HG03571 (cell line): Measurements from ENCODE around the gene ABR.
"Not testable (repeated sequence)": the region's sequence is repeated elsewhere in the genome, so short reads cannot be mapped to it uniquely, and the experiment has no call there.

ENCODE experiments used
- ATAC-seq: cut with Tn5 transposase; IDR thresholded peaks from one replicate; pipeline ENCODE4 v1.9.1; 2021; ENCODE audit not compliant: unreplicated experiment

The ABR gene

DNA sequence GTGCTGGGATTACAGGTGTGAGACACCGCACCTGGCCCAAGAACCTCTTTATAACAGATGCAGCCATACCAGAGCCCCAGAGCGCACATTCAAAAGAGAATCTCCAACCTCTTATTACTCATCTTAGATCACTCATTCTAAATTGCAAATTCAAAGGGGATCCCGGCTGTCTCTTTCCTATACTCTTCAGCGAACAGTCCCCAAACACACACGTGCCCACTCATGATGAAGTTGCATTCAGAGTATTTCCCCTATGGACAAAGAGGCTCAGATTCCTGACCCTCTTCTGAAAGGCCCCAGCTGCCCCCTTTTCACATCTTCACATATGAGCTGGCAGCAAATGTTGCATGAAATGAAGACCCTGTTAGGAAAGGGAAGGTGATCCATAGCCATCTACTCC is 22.5 kb upstream of the ABR start:
- no peak for ATAC-seq

GRCh38 chr17:1201132-1201702 is 21.4 kb upstream of the ABR start:
- no peak for ATAC-seq

GRCh38 chr17:1199271-1199743 is 19.5 kb upstream of the ABR start:
- ATAC-seq = not testable (repeated sequence)

DNA sequence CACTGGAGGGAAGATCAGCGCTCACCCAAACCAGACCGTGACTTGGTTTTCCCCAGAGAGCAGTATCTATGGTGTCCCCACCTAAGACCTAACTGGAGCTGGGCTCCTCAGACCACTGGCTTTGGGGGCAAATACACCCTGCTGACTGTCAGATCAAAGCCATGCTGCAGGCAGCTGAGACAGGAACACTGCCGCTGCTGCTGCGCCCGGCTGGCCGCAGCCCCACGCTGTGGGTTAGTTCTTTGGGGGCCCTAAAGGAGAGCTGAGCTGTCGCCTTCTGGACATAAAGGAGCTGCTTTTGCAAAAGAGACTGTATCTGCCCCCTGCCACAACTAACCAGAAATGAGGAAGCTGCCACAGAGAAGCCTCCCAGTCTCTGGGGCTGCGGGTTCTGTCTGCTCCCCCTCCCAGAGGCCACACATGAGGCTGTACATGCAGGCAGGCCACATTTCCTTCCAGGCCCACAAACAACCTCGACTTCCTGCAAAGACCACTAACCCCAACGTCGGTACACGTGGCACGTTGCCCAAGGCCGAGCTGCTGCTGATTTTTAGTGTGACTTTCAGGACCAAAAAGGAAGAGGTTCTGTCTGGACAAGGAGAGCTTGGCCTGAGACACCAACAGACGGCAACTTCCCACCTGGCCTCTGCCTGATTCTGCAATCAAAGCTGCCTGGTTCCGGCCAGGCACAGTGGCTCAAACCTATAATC is 18.2 kb upstream of the ABR start:
- peak; percentile 53 for ATAC-seq

- no peak for ATAC-seq
Measured at GRCh38 chr17:1197379-1197778, 17.6 kb upstream of the ABR start.

GRCh38 chr17:1196946-1197345 is 17.2 kb upstream of the ABR start:
- no peak for ATAC-seq

DNA sequence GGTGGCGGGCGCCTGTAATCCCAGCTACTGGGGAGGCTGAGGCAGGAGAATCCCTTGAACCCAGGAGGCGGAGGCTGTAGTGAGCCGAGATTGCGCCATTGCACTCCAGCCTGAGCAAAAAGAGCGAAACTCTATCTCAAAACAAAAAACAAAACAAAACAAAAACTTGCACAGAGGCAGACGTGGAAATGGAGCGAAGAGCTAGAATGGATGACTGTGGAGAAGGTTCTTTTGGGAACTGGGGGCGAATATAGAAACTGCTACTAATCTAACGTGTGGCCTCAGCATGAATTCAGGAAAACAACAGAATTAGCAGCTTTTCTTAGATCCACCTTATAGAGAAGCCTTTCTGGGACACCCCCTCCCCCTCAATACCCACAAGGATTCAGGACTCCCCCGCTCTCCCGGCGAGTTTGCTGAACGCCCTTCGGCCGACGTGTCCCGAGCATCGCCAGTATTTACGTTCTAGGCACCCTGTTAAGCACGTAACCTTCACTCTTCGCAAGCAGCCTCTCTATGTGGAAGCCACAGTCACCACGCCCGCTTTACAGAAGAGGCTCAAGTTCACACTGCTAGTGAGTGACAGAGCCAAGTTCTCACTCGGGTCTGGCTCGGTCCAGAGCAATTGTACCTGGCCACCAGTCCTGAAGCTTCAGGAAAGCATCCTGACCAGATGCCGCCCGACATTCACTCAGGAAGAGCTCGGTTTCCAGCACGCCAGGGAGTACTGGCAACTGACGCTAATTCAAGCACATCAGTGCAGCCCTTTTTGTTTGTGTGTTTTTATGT is 13.3 kb upstream of the ABR start:
- no peak for ATAC-seq

GRCh38 chr17:1190751-1191331 is 11.1 kb upstream of the ABR start:
- no peak for ATAC-seq

DNA sequence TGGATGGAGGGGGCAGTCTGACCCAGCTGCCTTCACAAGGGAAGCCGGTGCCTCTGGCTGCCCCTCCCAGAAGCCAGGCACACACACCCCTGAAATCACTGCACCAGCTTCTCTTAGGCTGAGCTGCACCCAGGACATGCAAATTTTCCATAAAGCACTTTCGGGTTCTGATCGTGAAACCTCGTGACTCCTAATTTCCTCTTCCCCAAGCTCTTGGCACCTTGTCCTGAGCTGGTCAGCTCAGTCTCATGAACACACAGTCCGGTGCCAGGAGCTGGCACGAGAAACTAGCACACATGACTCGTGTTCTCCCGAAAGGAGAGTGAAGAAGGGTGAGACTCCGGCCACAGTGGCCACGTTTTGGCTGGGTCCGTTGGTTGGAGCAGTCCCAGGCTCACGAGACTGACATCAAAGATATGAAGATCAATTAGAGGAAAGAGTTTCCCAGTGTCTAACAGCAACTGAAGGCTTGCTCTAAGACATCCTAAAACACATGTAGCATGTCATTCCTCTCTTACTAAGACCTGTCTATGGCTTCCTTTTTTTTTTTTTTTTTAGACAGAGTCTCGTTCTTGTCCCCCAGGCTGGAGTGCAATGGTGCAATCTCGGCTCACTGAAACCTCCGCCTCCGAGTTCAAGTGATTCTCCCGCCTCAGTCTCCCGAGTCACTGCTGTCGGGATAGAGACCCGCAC is 9.2 kb upstream of the ABR start:
- no peak for ATAC-seq

- ATAC-seq = no peak
Measured at GRCh38 chr17:1186923-1187771, 7.4 kb upstream of the ABR start.

DNA sequence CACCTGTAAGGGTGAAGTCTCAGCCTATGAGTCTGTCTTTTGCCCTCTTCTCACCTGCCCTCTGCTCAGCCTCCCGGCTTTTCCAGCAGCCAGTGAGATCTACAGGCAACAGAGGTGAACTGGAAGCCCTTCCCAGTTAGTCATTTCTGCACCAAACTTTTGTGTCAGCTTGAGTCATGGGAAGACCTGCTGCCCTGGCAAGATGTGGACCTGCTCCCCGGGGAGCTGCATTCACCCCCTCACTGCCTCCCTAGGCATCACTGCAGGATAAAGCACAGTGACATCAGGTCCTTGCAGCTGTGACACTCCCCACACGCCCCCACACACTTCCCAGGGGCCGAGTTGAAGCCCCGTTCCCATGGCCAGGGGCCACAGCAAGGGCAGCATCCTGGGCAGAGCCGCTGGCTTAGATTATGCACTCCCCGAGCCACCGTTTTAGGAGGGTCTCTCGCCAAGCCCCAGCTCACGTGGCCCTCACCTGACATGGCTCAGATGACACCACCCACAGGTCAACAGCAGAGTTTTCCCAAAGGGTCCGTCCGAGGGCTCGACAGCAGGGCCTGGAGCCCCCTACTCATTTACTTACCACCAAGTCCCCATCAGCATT is 6.5 kb upstream of the ABR start:
- no peak for ATAC-seq

DNA sequence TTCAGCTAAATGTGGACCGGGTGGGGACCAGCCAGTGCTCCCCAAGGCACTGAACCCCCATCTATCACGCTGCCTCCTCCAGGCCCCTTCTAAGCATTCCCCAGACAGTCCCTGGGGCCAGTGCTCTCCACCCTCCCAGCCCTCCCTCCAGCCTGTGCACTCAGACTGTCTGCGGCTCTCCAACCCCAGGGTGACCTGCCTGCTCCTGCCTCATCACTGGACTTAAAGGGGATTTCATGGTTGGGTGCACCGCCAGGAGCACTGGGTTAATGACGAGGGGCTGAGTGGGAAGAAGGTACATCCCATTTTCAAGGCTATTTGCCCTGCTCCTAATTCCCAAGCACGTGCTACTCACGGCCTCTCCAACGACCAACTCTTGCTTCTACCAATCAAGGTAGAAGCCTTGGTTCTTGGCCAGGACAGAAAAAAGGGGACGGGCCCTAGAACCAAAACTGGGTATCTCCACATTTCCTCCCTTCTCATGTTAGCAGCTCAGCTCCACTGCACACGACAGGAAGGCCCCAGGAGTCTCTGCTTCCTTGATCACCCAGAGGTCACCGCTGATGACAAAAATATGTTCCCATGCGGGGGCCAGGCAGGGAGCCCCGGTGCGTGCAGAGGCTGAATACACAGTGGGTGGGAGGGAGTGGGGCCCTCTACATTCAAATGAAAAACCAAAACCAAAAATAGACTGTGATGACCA is 3.5 kb upstream of the ABR start:
- peak; percentile 39 for ATAC-seq

- no peak for ATAC-seq
Measured at GRCh38 chr17:1182811-1183170, 3.0 kb upstream of the ABR start.

DNA sequence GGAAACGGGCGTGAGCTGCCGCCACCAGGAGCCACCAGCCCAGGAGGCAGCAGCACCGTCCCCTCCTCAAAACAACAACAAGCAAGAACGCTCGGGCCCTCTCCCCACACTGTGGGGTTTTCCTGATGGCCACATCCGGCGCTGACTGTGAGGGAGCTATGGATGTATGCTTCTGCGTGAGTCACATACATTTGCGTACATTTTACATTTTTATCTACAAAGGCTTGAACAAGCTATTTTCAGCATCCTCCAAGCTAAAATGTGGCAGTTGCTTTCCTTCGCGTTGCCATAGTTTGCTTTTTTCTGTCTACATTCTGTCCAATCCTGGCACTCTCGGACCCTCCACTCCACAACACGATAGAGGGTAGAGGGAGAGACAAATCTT is 2.0 kb upstream of the ABR start:
- ATAC-seq = peak; percentile 27

DNA sequence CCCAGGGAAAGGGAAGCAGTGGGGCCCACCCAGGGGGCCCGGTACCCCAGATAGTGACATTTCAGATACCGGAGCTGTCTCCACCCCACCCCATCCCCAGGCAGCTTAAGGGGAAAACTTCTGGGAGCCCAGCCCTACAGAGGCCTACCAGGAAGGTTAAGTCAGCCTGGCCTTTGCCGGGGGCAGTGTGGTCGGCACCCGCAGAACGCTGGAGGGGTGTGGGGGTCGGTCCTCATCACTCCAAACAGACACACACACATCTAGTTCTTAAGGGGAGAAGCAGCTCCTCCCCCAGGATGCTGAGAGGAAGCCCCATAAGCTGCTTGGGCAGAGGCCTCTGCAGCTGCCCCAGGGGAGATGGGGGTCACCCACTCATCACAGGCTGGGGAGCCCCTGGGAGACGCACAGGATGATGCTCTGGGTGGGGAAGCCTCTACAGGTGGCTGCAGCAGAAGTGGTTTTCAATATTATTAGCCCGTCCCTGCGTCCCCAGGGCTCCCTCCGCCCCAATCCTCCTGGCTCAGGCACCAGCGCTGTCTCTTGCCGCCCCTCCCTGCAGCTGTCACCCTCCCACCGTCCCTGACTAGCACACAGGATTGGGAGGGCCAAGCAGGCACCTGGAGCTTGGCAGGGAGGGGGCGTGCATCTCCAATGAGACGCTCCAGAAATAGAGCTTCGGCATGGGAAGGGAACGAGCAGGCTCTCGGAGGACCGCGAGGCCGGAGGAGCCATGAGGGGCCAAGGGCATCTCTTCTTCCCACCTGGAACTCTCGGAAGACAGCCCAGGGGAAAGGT is 1.4 kb upstream of the ABR start:
- ATAC-seq = peak; percentile 40

DNA sequence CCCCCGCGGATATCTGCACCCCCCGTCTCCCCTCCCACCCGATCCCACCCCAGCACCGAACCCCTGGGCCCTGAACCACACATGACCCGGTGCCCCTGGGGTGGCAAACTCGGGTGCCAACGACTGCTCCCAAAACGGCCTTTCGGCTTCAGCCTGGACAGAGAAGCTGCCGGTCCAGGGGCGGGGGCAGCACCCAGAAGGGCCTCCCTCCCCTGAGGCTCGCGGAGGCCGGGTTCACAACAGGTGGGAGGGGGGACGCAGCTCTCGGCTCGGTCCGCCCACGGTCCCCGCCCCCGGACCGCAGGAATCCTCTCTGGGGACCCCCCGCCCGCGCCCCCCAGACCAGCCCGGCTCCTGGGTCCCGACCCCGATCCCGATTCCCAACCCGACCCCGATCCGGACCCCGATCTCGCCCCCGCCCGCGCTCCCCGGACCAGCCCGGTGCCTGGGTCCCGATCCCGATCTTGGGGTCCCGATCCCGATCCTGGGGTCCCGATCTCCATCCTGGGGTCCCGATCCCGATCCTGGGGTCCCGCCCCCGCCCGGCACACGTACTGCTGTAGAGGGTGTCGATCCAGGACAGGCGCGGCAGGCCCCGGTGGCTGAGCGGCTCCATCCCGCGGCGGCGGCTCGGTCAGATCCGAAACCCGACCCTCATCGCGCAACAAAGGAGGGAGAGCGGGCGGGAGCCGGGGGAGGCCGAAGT is 516 bp downstream of the ABR start:
- ATAC-seq = no peak

- ATAC-seq = no peak
Measured at GRCh38 chr17:1177016-1177700, 2.6 kb downstream of the ABR start.
